GM18502 (cell line): ENCODE measurements around the gene FAM81A.

Source experiments
- ATAC-seq: cut with Tn5 transposase; IDR thresholded peaks from one replicate; pipeline ENCODE4 v1.9.1; 2021; ENCODE audit warnings: mild to moderate bottlenecking; ENCODE audit not compliant: unreplicated experiment, poor library complexity

Gene FAM81A

GRCh38 chr15:59565299-59565698, 127.3 kb downstream of the FAM81A start:
- ATAC-seq, result no peak

GRCh38 chr15:59567324-59567723, 129.3 kb downstream of the FAM81A start:
- ATAC-seq, result no peak

- no peak for ATAC-seq
Measured at GRCh38 chr15:59569477-59569876, 131.5 kb downstream of the FAM81A start.

- no peak for ATAC-seq
Measured at GRCh38 chr15:59570315-59570714, 132.3 kb downstream of the FAM81A start.

GRCh38 chr15:59571606-59572005, 133.6 kb downstream of the FAM81A start:
- ATAC-seq, result no peak
